Right atrium auricular region (tissue), 2 donors: Measurements from ENCODE around the gene GRIK1. TPM values are rescaled to one million over a fixed set of nuclear protein-coding genes. Genes with fewer than 3 reads are reported as not detected.

Experiments used
- DNase-seq: peaks from one replicate; pipeline ENCODE4 v3.0.0-alpha.2; 2019; ENCODE audit warnings: low spot score
- H3K27ac ChIP-seq, 2 donors: fragments of 200-600 bp; sonication (generic); 1 replicate in 1 of 2; 2 replicates in 1 of 2; pipeline ENCODE4 v1.5.1; 2016 to 2019
- H3K27me3 ChIP-seq, 2 donors: fragments of 200-600 bp; sonication (generic); one replicate each; pipeline versions ENCODE4 v1.5.1 to v1.6.0; 2017 to 2019
- H3K36me3 ChIP-seq: fragments of 200-600 bp; sonication (generic); one replicate; pipeline ENCODE4 v1.5.1; 2016
- H3K4me1 ChIP-seq, 2 donors: fragments of 200-600 bp; sonication (generic); one replicate each; pipeline versions ENCODE4 v1.5.1 to v1.6.0; 2017 to 2019
- H3K4me3 ChIP-seq, 2 donors: fragments of 200-600 bp; sonication (generic); 1 replicate in 1 of 2; 2 replicates in 1 of 2; pipeline ENCODE4 v1.5.1; 2017 to 2019; ENCODE audit warnings: mild to moderate bottlenecking in 1 of 2, moderate library complexity in 1 of 2
- H3K9me3 ChIP-seq, 2 donors: fragments of 200-600 bp; sonication (generic); one replicate each; pipeline ENCODE4 v1.5.1; 2019
- total RNA-seq, 2 donors: library from RNA; depleted of rRNA; stranded (reverse); fragments of >200 nt; gene quantifications; one replicate each; pipeline ENCODE4 v1.1.0, GENCODE V29; 2016
- TF ChIP-seq, protein P1 (sequence below), 2 donors: fragments of 200-600 bp; sonication (generic); IDR thresholded peaks; one replicate each; pipeline ENCODE4 v1.5.1; 2019; ENCODE audit warnings: antibody characterized with exemption in 2 of 2

GRIK1 gene
- total RNA-seq, 2 donors from 2014 or later, result not detected

GRCh38 chr21:29949991-29950390 is 10.2 kb upstream of the GRIK1 start:
- TF ChIP-seq, protein P1, sequence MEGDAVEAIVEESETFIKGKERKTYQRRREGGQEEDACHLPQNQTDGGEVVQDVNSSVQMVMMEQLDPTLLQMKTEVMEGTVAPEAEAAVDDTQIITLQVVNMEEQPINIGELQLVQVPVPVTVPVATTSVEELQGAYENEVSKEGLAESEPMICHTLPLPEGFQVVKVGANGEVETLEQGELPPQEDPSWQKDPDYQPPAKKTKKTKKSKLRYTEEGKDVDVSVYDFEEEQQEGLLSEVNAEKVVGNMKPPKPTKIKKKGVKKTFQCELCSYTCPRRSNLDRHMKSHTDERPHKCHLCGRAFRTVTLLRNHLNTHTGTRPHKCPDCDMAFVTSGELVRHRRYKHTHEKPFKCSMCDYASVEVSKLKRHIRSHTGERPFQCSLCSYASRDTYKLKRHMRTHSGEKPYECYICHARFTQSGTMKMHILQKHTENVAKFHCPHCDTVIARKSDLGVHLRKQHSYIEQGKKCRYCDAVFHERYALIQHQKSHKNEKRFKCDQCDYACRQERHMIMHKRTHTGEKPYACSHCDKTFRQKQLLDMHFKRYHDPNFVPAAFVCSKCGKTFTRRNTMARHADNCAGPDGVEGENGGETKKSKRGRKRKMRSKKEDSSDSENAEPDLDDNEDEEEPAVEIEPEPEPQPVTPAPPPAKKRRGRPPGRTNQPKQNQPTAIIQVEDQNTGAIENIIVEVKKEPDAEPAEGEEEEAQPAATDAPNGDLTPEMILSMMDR (IDR thresholded peaks at IDR 0.05), result no peak
- peaks cover 0 to 3% of the 10 kb centered on the region in 2 donors for H3K4me1 ChIP-seq
- H3K27ac ChIP-seq, result no peak overlapping the region
- H3K36me3 ChIP-seq, result no peaks in the 10 kb centered on the region
- H3K9me3 ChIP-seq, result no peaks in the 10 kb centered on the region
- no peak for DNase-seq
- H3K4me3 ChIP-seq, result no peak overlapping the region
- no peaks in the 10 kb centered on the region for H3K27me3 ChIP-seq

GRCh38 chr21:29947119-29947518 is 7.3 kb upstream of the GRIK1 start:
- TF ChIP-seq, protein P1 (IDR thresholded peaks at IDR 0.05), result no peak

GRCh38 chr21:29943885-29944284 is 4.1 kb upstream of the GRIK1 start:
- Histone ChIP-seq H3K9me3 (no peaks in the 10 kb centered on the region), H3K4me3 (no peak overlapping the region), H3K36me3 (no peaks in the 10 kb centered on the region), H3K4me1 (peaks cover 0 to 13% of the 10 kb centered on the region in 2 donors), H3K27me3 (peaks cover 0 to 9% of the 10 kb centered on the region in 2 donors), H3K27ac (no peak overlapping the region)
- no peak for DNase-seq
- TF ChIP-seq, protein P1 (IDR thresholded peaks at IDR 0.05), result no peak

More at GRCh38 chr21:29947119-29947518, 7.3 kb upstream of the GRIK1 start:
- no peaks in the 10 kb centered on the region for H3K4me1 ChIP-seq
- H3K9me3 ChIP-seq, result no peaks in the 10 kb centered on the region
- H3K27ac ChIP-seq, result no peak overlapping the region
- H3K36me3 ChIP-seq, result no peaks in the 10 kb centered on the region
- DNase-seq, result no peak
- H3K4me3 ChIP-seq, result no peak overlapping the region
- no peaks in the 10 kb centered on the region for H3K27me3 ChIP-seq

DNA sequence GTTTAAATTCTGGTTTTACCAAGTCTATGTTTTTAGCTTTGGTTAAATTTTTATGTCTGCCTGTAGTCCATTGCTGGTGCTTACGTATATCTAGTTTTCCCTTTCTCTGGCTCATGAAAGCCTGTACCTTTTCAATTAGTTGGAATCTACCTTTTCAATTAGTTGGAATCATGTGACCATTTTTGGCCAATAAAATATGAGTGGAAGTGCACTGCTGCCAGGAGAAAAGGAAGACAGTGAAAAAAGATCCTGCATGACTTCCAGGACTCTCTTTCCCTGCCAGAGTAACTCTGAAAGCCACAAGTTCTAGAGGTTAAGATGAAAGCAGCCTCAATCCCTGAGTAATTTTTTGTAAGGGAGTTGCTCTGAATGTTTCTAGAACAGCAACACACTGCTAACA is 2.2 kb upstream of the GRIK1 start:
- Histone ChIP-seq H3K4me3 (no peak overlapping the region), H3K36me3 (no peaks in the 10 kb centered on the region), H3K27ac (no peak overlapping the region), H3K9me3 (no peaks in the 10 kb centered on the region), H3K4me1 (peaks cover 0 to 14% of the 10 kb centered on the region in 2 donors), H3K27me3 (peaks cover 0 to 9% of the 10 kb centered on the region in 2 donors)
- DNase-seq, result no peak
- TF ChIP-seq, protein P1 (IDR thresholded peaks at IDR 0.05), result no peak

DNA sequence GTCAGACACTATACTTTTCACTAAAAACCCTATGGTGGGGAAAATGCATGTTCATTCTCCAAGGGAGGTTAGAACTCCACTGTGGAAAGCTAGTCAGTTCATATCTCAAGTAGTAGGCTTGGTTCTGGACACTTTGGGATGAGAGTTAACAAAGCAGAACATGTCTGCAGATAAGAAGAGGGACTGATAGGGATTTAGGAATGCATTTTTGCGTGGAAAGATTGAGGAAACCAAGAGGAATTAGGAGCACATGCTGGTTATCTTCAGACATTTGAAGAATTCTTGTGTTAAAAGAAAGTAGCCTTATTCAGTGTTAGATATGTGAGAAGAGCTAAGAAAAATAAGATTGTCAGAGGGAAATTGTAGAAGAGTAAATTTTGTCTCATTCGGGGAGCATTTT is 1.2 kb upstream of the GRIK1 start:
- Histone ChIP-seq H3K27me3 (peaks cover 0 to 9% of the 10 kb centered on the region in 2 donors), H3K9me3 (no peaks in the 10 kb centered on the region), H3K4me3 (no peak overlapping the region), H3K27ac (no peak overlapping the region), H3K4me1 (peaks cover 0 to 14% of the 10 kb centered on the region in 2 donors), H3K36me3 (no peaks in the 10 kb centered on the region)
- DNase-seq, result no peak
- TF ChIP-seq, protein P1 (IDR thresholded peaks at IDR 0.05), result no peak

DNA sequence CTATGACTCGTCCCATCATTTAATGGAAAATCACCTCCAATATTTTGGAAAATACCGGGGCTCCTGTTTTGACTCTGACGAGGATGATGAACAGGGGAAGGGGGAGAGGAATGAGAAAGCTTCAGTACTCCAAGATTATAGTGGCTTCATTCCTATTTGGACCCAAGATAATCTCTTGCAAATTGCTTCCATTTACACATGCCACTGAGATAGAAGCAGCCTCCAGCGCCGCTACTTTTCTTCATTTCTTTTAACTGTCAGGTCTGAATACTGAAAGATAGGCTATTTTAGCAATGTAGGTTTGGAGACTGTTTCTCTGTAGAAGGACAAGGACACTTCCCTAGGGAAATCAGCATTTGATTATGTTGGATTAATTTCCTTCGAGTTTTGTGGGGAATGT is 565 bp upstream of the GRIK1 start:
- no peak overlapping the region for H3K27ac ChIP-seq
- H3K4me3 ChIP-seq, result no peak overlapping the region
- peaks cover 0 to 14% of the 10 kb centered on the region in 2 donors for H3K4me1 ChIP-seq
- H3K36me3 ChIP-seq, result no peaks in the 10 kb centered on the region
- H3K9me3 ChIP-seq, result no peaks in the 10 kb centered on the region
- TF ChIP-seq, protein P1 (IDR thresholded peaks at IDR 0.05), result no peak
- no peak for DNase-seq
- H3K27me3 ChIP-seq, result peaks cover 0 to 9% of the 10 kb centered on the region in 2 donors
